Measurements from ENCODE around the gene L3MBTL4.

- TF ChIP-seq CTCF (IDR thresholded peaks at IDR 0.05) (no peak), POLR2A (IDR thresholded peaks at IDR 0.05) (no peak)
Measured at GRCh38 chr18:6279308-6279707, 135.4 kb downstream of the L3MBTL4 start.

Data from esophagus squamous epithelium (tissue), 4 donors.